Measurements from ENCODE around the gene CTNNBL1. TPM values are rescaled to one million over a fixed set of nuclear protein-coding genes. Genes with fewer than 3 reads are reported as not detected.

Gene CTNNBL1
- total RNA-seq, 2 experiments from 2014 or later: 67.3 to 74.9 TPM

DNA sequence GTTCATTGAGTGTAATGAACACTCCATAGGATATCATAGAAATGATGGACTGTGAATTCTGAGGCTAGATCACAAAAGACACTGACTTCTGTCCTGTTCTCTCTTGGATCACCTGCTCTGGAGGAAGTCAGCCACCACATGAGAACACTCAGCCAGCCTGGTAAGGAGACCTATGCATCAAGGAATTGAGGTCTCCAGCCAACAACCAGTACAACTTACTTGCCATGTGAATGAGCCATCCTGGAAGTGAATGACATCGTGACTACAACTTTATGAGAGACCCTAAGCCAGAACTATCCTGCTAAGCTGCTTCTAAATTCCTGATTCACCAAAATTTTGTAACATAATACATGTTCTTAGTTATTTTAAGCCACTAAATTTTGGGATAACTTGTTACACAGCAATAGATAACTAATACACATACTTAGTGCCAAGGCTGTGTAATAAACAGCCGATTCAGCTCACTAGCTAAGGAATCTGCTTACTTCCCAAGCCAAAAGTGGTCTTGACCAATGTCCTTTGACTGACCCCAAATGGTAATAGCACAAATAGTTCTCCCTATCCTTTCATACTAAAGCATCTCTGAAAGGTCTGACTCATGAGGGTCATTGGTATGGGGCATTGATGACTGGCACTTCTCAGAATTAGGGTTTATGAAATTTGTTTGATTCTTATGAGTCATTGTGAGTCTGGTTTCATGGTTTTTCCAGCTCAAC is 6.9 kb upstream of the CTNNBL1 start:
- CTCF ChIA-PET: interaction anchor here (0.8 kb wide), 1 partner anchor 123 kb away, joined by 4 read pairs; no protein-coding TSS in a partner anchor
- H3K9me3 Mint-ChIP-seq: no peaks in the 10 kb centered on the region
- no peak overlapping the region for H3K27ac Mint-ChIP-seq
- intact Hi-C loops (cut with micrococcal nuclease): no loop called here
- peaks cover 19% of the 10 kb centered on the region for H3K4me1 Mint-ChIP-seq (ENCODE audit: low read depth)
- no peak overlapping the region for H3K4me3 Mint-ChIP-seq
- DNase-seq (peak; percentile 19), ATAC-seq (peak; percentile 88)
- H3K27me3 Mint-ChIP-seq: peaks cover 32% of the 10 kb centered on the region
- H3K36me3 Mint-ChIP-seq (ENCODE audit: low read depth): no peaks in the 10 kb centered on the region
- POLR2A ChIA-PET: no interaction called here
- TF ChIP-seq, protein P1, sequence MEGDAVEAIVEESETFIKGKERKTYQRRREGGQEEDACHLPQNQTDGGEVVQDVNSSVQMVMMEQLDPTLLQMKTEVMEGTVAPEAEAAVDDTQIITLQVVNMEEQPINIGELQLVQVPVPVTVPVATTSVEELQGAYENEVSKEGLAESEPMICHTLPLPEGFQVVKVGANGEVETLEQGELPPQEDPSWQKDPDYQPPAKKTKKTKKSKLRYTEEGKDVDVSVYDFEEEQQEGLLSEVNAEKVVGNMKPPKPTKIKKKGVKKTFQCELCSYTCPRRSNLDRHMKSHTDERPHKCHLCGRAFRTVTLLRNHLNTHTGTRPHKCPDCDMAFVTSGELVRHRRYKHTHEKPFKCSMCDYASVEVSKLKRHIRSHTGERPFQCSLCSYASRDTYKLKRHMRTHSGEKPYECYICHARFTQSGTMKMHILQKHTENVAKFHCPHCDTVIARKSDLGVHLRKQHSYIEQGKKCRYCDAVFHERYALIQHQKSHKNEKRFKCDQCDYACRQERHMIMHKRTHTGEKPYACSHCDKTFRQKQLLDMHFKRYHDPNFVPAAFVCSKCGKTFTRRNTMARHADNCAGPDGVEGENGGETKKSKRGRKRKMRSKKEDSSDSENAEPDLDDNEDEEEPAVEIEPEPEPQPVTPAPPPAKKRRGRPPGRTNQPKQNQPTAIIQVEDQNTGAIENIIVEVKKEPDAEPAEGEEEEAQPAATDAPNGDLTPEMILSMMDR (IDR thresholded peaks at IDR 0.05): no peak

- H3K27me3 Mint-ChIP-seq: peaks cover 33% of the 10 kb centered on the region
- H3K27ac Mint-ChIP-seq: no peak overlapping the region
- TF ChIP-seq, protein P1 (IDR thresholded peaks at IDR 0.05): no peak
- intact Hi-C loops (cut with micrococcal nuclease): no loop called here
- no peak overlapping the region for H3K4me3 Mint-ChIP-seq
- peaks cover 19% of the 10 kb centered on the region for H3K4me1 Mint-ChIP-seq (ENCODE audit: low read depth)
- H3K9me3 Mint-ChIP-seq: no peaks in the 10 kb centered on the region
- ChIA-PET POLR2A (no interaction called here), CTCF (interaction anchor here (0.8 kb wide), 1 partner anchor 123 kb away, joined by 4 read pairs; no protein-coding TSS in a partner anchor)
- peak; percentile 39 for ATAC-seq
- no peak for DNase-seq
- H3K36me3 Mint-ChIP-seq (ENCODE audit: low read depth): no peaks in the 10 kb centered on the region
Observed at GRCh38 chr20:37687478-37687805, 6.4 kb upstream of the CTNNBL1 start.

DNA sequence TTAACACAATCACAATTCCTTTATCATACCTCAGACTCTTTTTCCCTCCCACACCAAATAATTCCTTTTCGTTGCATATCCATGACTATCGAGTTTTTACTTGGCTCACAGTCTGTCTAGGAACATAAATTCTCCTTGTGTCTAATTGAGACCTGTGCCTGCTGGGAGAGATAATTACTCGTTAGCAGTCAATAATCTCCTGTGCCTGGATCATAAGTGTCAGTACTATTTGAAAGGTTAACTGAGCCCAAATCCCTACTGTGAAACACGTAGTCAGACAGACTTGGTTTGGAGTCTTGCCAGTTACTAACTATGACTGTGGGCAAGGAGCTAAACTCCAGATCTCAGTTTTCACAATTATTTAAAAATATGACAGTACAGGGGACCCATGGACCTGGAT is 5.7 kb upstream of the CTNNBL1 start:
- peaks cover 20% of the 10 kb centered on the region for H3K4me1 Mint-ChIP-seq (ENCODE audit: low read depth)
- H3K27ac Mint-ChIP-seq: no peak overlapping the region
- H3K36me3 Mint-ChIP-seq (ENCODE audit: low read depth): no peaks in the 10 kb centered on the region
- POLR2A ChIA-PET: no interaction called here
- ATAC-seq (no peak), DNase-seq (no peak)
- peaks cover 37% of the 10 kb centered on the region for H3K27me3 Mint-ChIP-seq
- intact Hi-C loops (cut with micrococcal nuclease): no loop called here
- H3K4me3 Mint-ChIP-seq: no peak overlapping the region
- no peaks in the 10 kb centered on the region for H3K9me3 Mint-ChIP-seq
- CTCF ChIA-PET: no interaction called here
- TF ChIP-seq, protein P1 (IDR thresholded peaks at IDR 0.05): no peak

- H3K4me1 Mint-ChIP-seq (ENCODE audit: low read depth): peaks cover 31% of the 10 kb centered on the region
- DNase-seq (no peak), ATAC-seq (no peak)
- TF ChIP-seq, protein P1 (IDR thresholded peaks at IDR 0.05): no peak
- H3K4me3 Mint-ChIP-seq: no peak overlapping the region
- H3K27me3 Mint-ChIP-seq: peaks cover 31% of the 10 kb centered on the region
- CTCF ChIA-PET: interaction anchor here (0.8 to 1.4 kb wide), 2 partner anchors 75 to 126 kb away, joined by 3 read pairs; no protein-coding TSS in a partner anchor
- peaks cover 5% of the 10 kb centered on the region for H3K36me3 Mint-ChIP-seq (ENCODE audit: low read depth)
- intact Hi-C loops (cut with micrococcal nuclease): no loop called here
- H3K27ac Mint-ChIP-seq: no peak overlapping the region
- POLR2A ChIA-PET: no interaction called here
- no peaks in the 10 kb centered on the region for H3K9me3 Mint-ChIP-seq
Observed at GRCh38 chr20:37690626-37691369, 3.0 kb upstream of the CTNNBL1 start.
